OCI-LY1 (cell line): ENCODE measurements around the gene NBEA.

Experiments used
- EZH2 ChIP-seq: fragments of 200-600 bp; sonication (generic), shearing (Covaris generic); IDR thresholded peaks from 2 replicates; pipeline ENCODE4 v1.8.0; 2017; ENCODE audit warnings: borderline replicate concordance, mixed run types, mild to moderate bottlenecking, antibody characterized with exemption, low read length, moderate library complexity, mixed read lengths
- TF ChIP-seq, protein P1 (sequence below): fragments of 200-600 bp; sonication (generic), shearing (Covaris generic); IDR thresholded peaks from 2 replicates; pipeline ENCODE4 v1.5.1; 2017; ENCODE audit warnings: mild to moderate bottlenecking, antibody characterized with exemption, low read length, moderate library complexity, mixed read lengths

DNA sequence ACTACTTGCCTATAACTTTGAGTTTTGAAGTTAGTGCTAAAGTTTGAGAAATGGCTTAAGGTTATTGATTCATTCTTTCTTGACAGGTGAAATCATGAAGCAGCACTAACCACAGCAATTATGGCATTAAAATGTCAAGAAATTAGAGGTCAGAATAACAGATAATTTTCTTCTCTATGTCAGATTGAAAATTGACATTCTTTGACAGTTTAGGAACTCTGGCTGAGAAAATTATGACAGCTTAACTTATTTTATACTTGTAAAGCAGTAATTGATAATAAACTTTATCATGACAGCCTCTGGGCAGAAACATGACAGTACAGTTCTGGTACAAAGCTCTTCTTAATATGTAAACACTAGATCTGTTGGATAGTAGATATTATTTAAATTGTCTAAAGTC lies 689.6 kb downstream of the NBEA start:
- TF ChIP-seq, protein P1, sequence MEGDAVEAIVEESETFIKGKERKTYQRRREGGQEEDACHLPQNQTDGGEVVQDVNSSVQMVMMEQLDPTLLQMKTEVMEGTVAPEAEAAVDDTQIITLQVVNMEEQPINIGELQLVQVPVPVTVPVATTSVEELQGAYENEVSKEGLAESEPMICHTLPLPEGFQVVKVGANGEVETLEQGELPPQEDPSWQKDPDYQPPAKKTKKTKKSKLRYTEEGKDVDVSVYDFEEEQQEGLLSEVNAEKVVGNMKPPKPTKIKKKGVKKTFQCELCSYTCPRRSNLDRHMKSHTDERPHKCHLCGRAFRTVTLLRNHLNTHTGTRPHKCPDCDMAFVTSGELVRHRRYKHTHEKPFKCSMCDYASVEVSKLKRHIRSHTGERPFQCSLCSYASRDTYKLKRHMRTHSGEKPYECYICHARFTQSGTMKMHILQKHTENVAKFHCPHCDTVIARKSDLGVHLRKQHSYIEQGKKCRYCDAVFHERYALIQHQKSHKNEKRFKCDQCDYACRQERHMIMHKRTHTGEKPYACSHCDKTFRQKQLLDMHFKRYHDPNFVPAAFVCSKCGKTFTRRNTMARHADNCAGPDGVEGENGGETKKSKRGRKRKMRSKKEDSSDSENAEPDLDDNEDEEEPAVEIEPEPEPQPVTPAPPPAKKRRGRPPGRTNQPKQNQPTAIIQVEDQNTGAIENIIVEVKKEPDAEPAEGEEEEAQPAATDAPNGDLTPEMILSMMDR: no peak
- TF ChIP-seq EZH2: no peak
